DOHH2 (cell line): ENCODE results near the gene RAB3C.
"Not testable (repeated sequence)": the region's sequence is repeated elsewhere in the genome, so short reads cannot be mapped to it uniquely, and the experiment has no call there.

Source experiments
- H3F3A ChIP-seq: fragments of 200-600 bp; sonication (generic), shearing (Covaris generic); 2 replicates; pipeline ENCODE4 v1.6.0; 2016; ENCODE audit warnings: antibody characterized with exemption, mild to moderate bottlenecking; ENCODE audit not compliant: control insufficient read depth, insufficient read depth
- H3K27ac ChIP-seq: fragments of 200-600 bp; sonication (generic); 2 replicates; pipeline ENCODE4 v1.5.1; 2014; ENCODE audit warnings: low read depth, mild to moderate bottlenecking, low read length, moderate library complexity
- H3K27me3 ChIP-seq: fragments of 200-600 bp; sonication (generic); 2 replicates; pipeline ENCODE4 v1.6.1; 2014; ENCODE audit warnings: mild to moderate bottlenecking, low read length, mixed read lengths; ENCODE audit not compliant: control insufficient read depth
- H3K36me3 ChIP-seq: fragments of 200-600 bp; sonication (generic); 2 replicates; pipeline ENCODE4 v1.6.1; 2014; ENCODE audit warnings: mild to moderate bottlenecking, low read length, moderate library complexity, mixed read lengths; ENCODE audit not compliant: control insufficient read depth
- H3K4me1 ChIP-seq: fragments of 200-600 bp; sonication (generic); 2 replicates; pipeline ENCODE4 v1.6.1; 2014; ENCODE audit warnings: mild to moderate bottlenecking, low read length, mixed read lengths; ENCODE audit not compliant: control insufficient read depth
- H3K4me2 ChIP-seq: fragments of 200-600 bp; sonication (generic); 2 replicates; pipeline ENCODE4 v1.6.0; 2014; ENCODE audit warnings: mild to moderate bottlenecking, low read length, moderate library complexity
- H3K4me3 ChIP-seq: fragments of 200-600 bp; sonication (generic); 2 replicates; pipeline ENCODE4 v1.5.1; 2014; ENCODE audit warnings: mild to moderate bottlenecking, low read length, mixed read lengths
- H3K79me2 ChIP-seq: fragments of 200-600 bp; sonication (generic); 2 replicates; pipeline ENCODE4 v1.6.1; 2014; ENCODE audit warnings: mild to moderate bottlenecking, low read length, mixed read lengths; ENCODE audit not compliant: control insufficient read depth
- H3K9me2 ChIP-seq: fragments of 200-600 bp; sonication (generic); replicated peaks from 2 replicates; pipeline ENCODE4 v1.6.1; 2014; ENCODE audit warnings: mild to moderate bottlenecking, low read length, mixed read lengths; ENCODE audit not compliant: control insufficient read depth
- H3K9me3 ChIP-seq: fragments of 200-600 bp; sonication (generic); 2 replicates; pipeline ENCODE4 v1.6.1; 2014; ENCODE audit warnings: antibody characterized with exemption, low read length, mixed read lengths; ENCODE audit not compliant: control insufficient read depth, insufficient read depth
- H4K20me1 ChIP-seq: fragments of 200-600 bp; sonication (generic); 2 replicates; pipeline ENCODE4 v1.6.0; 2014; ENCODE audit warnings: low read depth, mild to moderate bottlenecking, antibody characterized with exemption, low read length, moderate library complexity; ENCODE audit not compliant: control insufficient read depth, insufficient read depth
- CTCF ChIP-seq: fragments of 200-600 bp; sonication (generic); IDR thresholded peaks from one replicate; pipeline ENCODE4 v1.5.1; 2014; ENCODE audit warnings: antibody characterized with exemption, mild to moderate bottlenecking, low read depth, low read length; ENCODE audit not compliant: poor library complexity, severe bottlenecking
- EZH2phosphoT487 ChIP-seq: fragments of 200-600 bp; sonication (generic); IDR thresholded peaks from 2 replicates; pipeline ENCODE4 v1.6.1; 2017; ENCODE audit warnings: borderline replicate concordance, mild to moderate bottlenecking, antibody characterized with exemption, low read length, moderate library complexity, mixed read lengths

Gene RAB3C

GRCh38 chr5:58548068-58548467 lies 34.8 kb upstream of the RAB3C start:
- peaks cover 27% of the 10 kb centered on the region for H3K4me1 ChIP-seq

GRCh38 chr5:58551492-58551891 lies 31.4 kb upstream of the RAB3C start:
- no peak overlapping the region for H3K4me2 ChIP-seq
- TF ChIP-seq EZH2phosphoT487 = no peak
- TF ChIP-seq CTCF = no peak

More at GRCh38 chr5:58548068-58548467, 34.8 kb upstream of the RAB3C start:
- H3K9me2 ChIP-seq = no peaks in the 10 kb centered on the region
- no peaks in the 10 kb centered on the region for H4K20me1 ChIP-seq
- H3K27ac ChIP-seq = no peak overlapping the region
- no peaks in the 10 kb centered on the region for H3K9me3 ChIP-seq
- no peak overlapping the region for H3K4me3 ChIP-seq
- H3K27me3 ChIP-seq = no peaks in the 10 kb centered on the region
- H3K79me2 ChIP-seq = no peaks in the 10 kb centered on the region
- no peaks in the 10 kb centered on the region for H3K36me3 ChIP-seq
- TF ChIP-seq EZH2phosphoT487 (no peak), CTCF (no peak)
- H3K4me2 ChIP-seq = no peak overlapping the region
- peaks cover 5% of the 10 kb centered on the region; the same call in 1 of the 2 replicates for H3F3A ChIP-seq

GRCh38 chr5:58557665-58558338 lies 25.1 kb upstream of the RAB3C start:
- not testable (repeated sequence) for H3K4me1 ChIP-seq, H3K4me3 ChIP-seq, H3F3A ChIP-seq, H3K27me3 ChIP-seq, H3K9me2 ChIP-seq, H3K36me3 ChIP-seq, H4K20me1 ChIP-seq, H3K4me2 ChIP-seq, H3K9me3 ChIP-seq, H3K79me2 ChIP-seq, H3K27ac ChIP-seq

More at GRCh38 chr5:58551492-58551891, 31.4 kb upstream of the RAB3C start:
- Histone ChIP-seq H3K36me3 (no peaks in the 10 kb centered on the region), H3K79me2 (no peaks in the 10 kb centered on the region), H3K27ac (no peak overlapping the region), H3F3A (no peaks in the 10 kb centered on the region), H3K27me3 (no peaks in the 10 kb centered on the region), H3K9me2 (no peaks in the 10 kb centered on the region), H4K20me1 (no peaks in the 10 kb centered on the region), H3K4me3 (no peak overlapping the region), H3K4me1 (no peaks in the 10 kb centered on the region; the same call in 1 of the 2 replicates), H3K9me3 (no peaks in the 10 kb centered on the region)

- not testable (repeated sequence) for H3K27ac ChIP-seq, H3K4me1 ChIP-seq, H3K36me3 ChIP-seq, H3K4me2 ChIP-seq, H3K9me3 ChIP-seq, H3F3A ChIP-seq, H4K20me1 ChIP-seq, H3K27me3 ChIP-seq, H3K4me3 ChIP-seq, H3K79me2 ChIP-seq, H3K9me2 ChIP-seq
These were observed 19.7 kb upstream of the RAB3C start for GRCh38 chr5:58563016-58563700.

- not testable (repeated sequence) for H3K4me3 ChIP-seq, H3K4me1 ChIP-seq
These were observed 18.6 kb upstream of the RAB3C start for GRCh38 chr5:58564043-58564832.

More at GRCh38 chr5:58564043-58564832, 18.6 kb upstream of the RAB3C start:
- H3K9me3 ChIP-seq, H3F3A ChIP-seq, H4K20me1 ChIP-seq, H3K27ac ChIP-seq, H3K79me2 ChIP-seq, H3K36me3 ChIP-seq, H3K27me3 ChIP-seq, H3K4me2 ChIP-seq, H3K9me2 ChIP-seq: not testable (repeated sequence)
